NCI-H1092 treated with DMSO at 0.1 percent for 48 hours (cell line): ENCODE measurements around the gene TCP10L.
"Not testable (repeated sequence)": the region's sequence is repeated elsewhere in the genome, so short reads cannot be mapped to it uniquely, and the experiment has no call there.

Experiments used
- DNase-seq: peaks from one replicate; lab custom pipeline; 2025; lab: John Stamatoyannopoulos, UW

The TCP10L gene

GRCh38 chr21:32585970-32586369, 647 bp upstream of the TCP10L start:
- DNase-seq, result no peak

GRCh38 chr21:32584472-32584871, 851 bp downstream of the TCP10L start:
- DNase-seq, result no peak

GRCh38 chr21:32581732-32582131, 3.6 kb downstream of the TCP10L start:
- no peak for DNase-seq

GRCh38 chr21:32580949-32581348, 4.4 kb downstream of the TCP10L start:
- DNase-seq, result no peak

- DNase-seq, result no peak
Measured at GRCh38 chr21:32578107-32578691, 7.1 kb downstream of the TCP10L start.

GRCh38 chr21:32576011-32576410, 9.3 kb downstream of the TCP10L start:
- no peak for DNase-seq

- DNase-seq, result no peak
Measured at GRCh38 chr21:32574946-32575925, 10.1 kb downstream of the TCP10L start.

- DNase-seq, result peak; percentile 9
Measured at GRCh38 chr21:32572574-32573420, 12.5 kb downstream of the TCP10L start.

GRCh38 chr21:32570456-32570855, 14.9 kb downstream of the TCP10L start:
- DNase-seq, result no peak

GRCh38 chr21:32569261-32570230, 15.8 kb downstream of the TCP10L start:
- DNase-seq, result peak; percentile 71

- DNase-seq, result no peak
Measured at GRCh38 chr21:32567626-32568025, 17.7 kb downstream of the TCP10L start.

- DNase-seq, result no peak
Measured at GRCh38 chr21:32566741-32567389, 18.5 kb downstream of the TCP10L start.

GRCh38 chr21:32565856-32566465, 19.4 kb downstream of the TCP10L start:
- DNase-seq, result no peak

GRCh38 chr21:32562915-32563314, 22.4 kb downstream of the TCP10L start:
- no peak for DNase-seq

GRCh38 chr21:32562426-32562825, 22.9 kb downstream of the TCP10L start:
- no peak for DNase-seq

GRCh38 chr21:32561476-32561875, 23.8 kb downstream of the TCP10L start:
- not testable (repeated sequence) for DNase-seq

GRCh38 chr21:32560896-32561295, 24.4 kb downstream of the TCP10L start:
- no peak for DNase-seq

- no peak for DNase-seq
Measured at GRCh38 chr21:32559006-32559610, 26.2 kb downstream of the TCP10L start.

- no peak for DNase-seq
Measured at GRCh38 chr21:32558106-32558505, 27.2 kb downstream of the TCP10L start.
